ENCODE data around the gene ETS2. TPM values are rescaled to one million over a fixed set of nuclear protein-coding genes. Genes with fewer than 3 reads are reported as not detected.

ETS2 gene
- total and polyA plus RNA-seq, 2 donors (not counting 1 experiment from before 2014, with no cell fraction given) = 1.9 to 5.6 TPM

GRCh38 chr21:38817371-38818324, 11.9 kb downstream of the ETS2 start:
- 99% methylated on average over 11 of the region's 14 CpGs for WGBS (ENCODE audit: insufficient coverage)
- no peak overlapping the region for H3K4me3 ChIP-seq (ENCODE audit: control extremely low read depth in 1 of 5, extremely low read depth in 1 of 5, insufficient read depth in 1 of 5, low read depth in 2 of 5, low read length in 4 of 5)
- H3K4me1 Mint-ChIP-seq = no peaks in the 10 kb centered on the region
- no peaks in the 10 kb centered on the region for H3K27me3 ChIP-seq (replicated peaks in 1 of 4; ENCODE audit: control extremely low read depth in 1 of 4, control insufficient read depth in 3 of 4, insufficient read depth in 4 of 4, low read length in 3 of 4)
- peaks cover 0 to 5% (median 4%) of the 10 kb centered on the region in 3 donors for H3K9me3 ChIP-seq (ENCODE audit: control extremely low read depth in 1 of 3, control insufficient read depth in 2 of 3, insufficient read depth in 1 of 3, low read length in 2 of 3)
- ChIA-PET POLR2A (no interaction called here), CTCF (interaction anchor here (0.6 kb wide), 1 partner anchor 87 kb away, joined by 6 read pairs; no protein-coding TSS in a partner anchor)
- no peak overlapping the region for H3K4me3 Mint-ChIP-seq
- H3K27me3 Mint-ChIP-seq = no peaks in the 10 kb centered on the region
- intact Hi-C loops (cut with micrococcal nuclease) = no loop called here
- no peak for DNase-seq
- H3K4me1 ChIP-seq (ENCODE audit: control insufficient read depth in 2 of 2, insufficient read depth in 2 of 2, low read length in 2 of 2) = no peaks in the 10 kb centered on the region
- no peaks in the 10 kb centered on the region for H3K9me3 Mint-ChIP-seq (ENCODE audit: insufficient read depth)
- H3K79me2 ChIP-seq (ENCODE audit: control insufficient read depth, insufficient read depth, low read length) = no peaks in the 10 kb centered on the region
- no peak for ATAC-seq (ENCODE audit: low read depth)
- H2AFZ ChIP-seq (ENCODE audit: insufficient read depth, low read depth, low read length, poor library complexity, severe bottlenecking) = no peak overlapping the region
- no peak overlapping the region for H3K27ac ChIP-seq (ENCODE audit: low read length in 2 of 2)
- no peak overlapping the region for H3K27ac Mint-ChIP-seq
- no peaks in the 10 kb centered on the region for H4K20me1 ChIP-seq (ENCODE audit: control insufficient read depth, insufficient read depth, low read length, poor library complexity, severe bottlenecking)
- H3K9ac ChIP-seq (ENCODE audit: low read length) = no peak overlapping the region
- no peak for TF ChIP-seq CTCF (IDR thresholded peaks at IDR 0.05)
- TF ChIP-seq EZH2 (IDR thresholded peaks at IDR 0.05; ENCODE audit: borderline replicate concordance, insufficient read depth, low read depth, low read length, poor library complexity, severe bottlenecking) = no peak
- peaks cover 0 to 14% of the 10 kb centered on the region in 2 experiments for H3K36me3 ChIP-seq (replicated peaks in 1 of 2; ENCODE audit: control extremely low read depth in 1 of 2, control insufficient read depth in 1 of 2, extremely low read depth in 1 of 2, insufficient read depth in 2 of 2, low read length in 1 of 2)
- H3K4me2 ChIP-seq (replicated peaks; ENCODE audit: low read depth, low read length, poor library complexity, severe bottlenecking) = no peak overlapping the region

GRCh38 chr21:38818325-38818723, 12.6 kb downstream of the ETS2 start:
- no peaks in the 10 kb centered on the region for H3K79me2 ChIP-seq (ENCODE audit: control insufficient read depth, insufficient read depth, low read length)
- peaks cover 0 to 14% of the 10 kb centered on the region in 2 experiments for H3K36me3 ChIP-seq (replicated peaks in 1 of 2; ENCODE audit: control extremely low read depth in 1 of 2, control insufficient read depth in 1 of 2, extremely low read depth in 1 of 2, insufficient read depth in 2 of 2, low read length in 1 of 2)
- no peak overlapping the region for H2AFZ ChIP-seq (ENCODE audit: insufficient read depth, low read depth, low read length, poor library complexity, severe bottlenecking)
- no peaks in the 10 kb centered on the region for H3K27me3 ChIP-seq (replicated peaks in 1 of 4; ENCODE audit: control extremely low read depth in 1 of 4, control insufficient read depth in 3 of 4, insufficient read depth in 4 of 4, low read length in 3 of 4)
- Mint-ChIP-seq H3K4me3 (no peak overlapping the region), H3K27ac (no peak overlapping the region), H3K9me3 (ENCODE audit: insufficient read depth) (no peaks in the 10 kb centered on the region), H3K27me3 (no peaks in the 10 kb centered on the region), H3K4me1 (no peaks in the 10 kb centered on the region)
- no peak overlapping the region for H3K9ac ChIP-seq (ENCODE audit: low read length)
- no peaks in the 10 kb centered on the region for H4K20me1 ChIP-seq (ENCODE audit: control insufficient read depth, insufficient read depth, low read length, poor library complexity, severe bottlenecking)
- no peaks in the 10 kb centered on the region for H3K4me1 ChIP-seq (ENCODE audit: control insufficient read depth in 2 of 2, insufficient read depth in 2 of 2, low read length in 2 of 2)
- ChIA-PET CTCF (interaction anchor here (0.6 kb wide), 1 partner anchor 87 kb away, joined by 6 read pairs; no protein-coding TSS in a partner anchor), POLR2A (no interaction called here)
- TF ChIP-seq CTCF (IDR thresholded peaks at IDR 0.05) (no peak), EZH2 (IDR thresholded peaks at IDR 0.05; ENCODE audit: borderline replicate concordance, insufficient read depth, low read depth, low read length, poor library complexity, severe bottlenecking) (no peak)
- H3K27ac ChIP-seq (ENCODE audit: low read length in 2 of 2) = no peak overlapping the region
- no peak for DNase-seq
- intact Hi-C loops (cut with micrococcal nuclease) = no loop called here
- H3K9me3 ChIP-seq (ENCODE audit: control extremely low read depth in 1 of 3, control insufficient read depth in 2 of 3, insufficient read depth in 1 of 3, low read length in 2 of 3) = peaks cover 0 to 5% (median 4%) of the 10 kb centered on the region in 3 donors
- no peak overlapping the region for H3K4me2 ChIP-seq (replicated peaks; ENCODE audit: low read depth, low read length, poor library complexity, severe bottlenecking)
- no peak for ATAC-seq (ENCODE audit: low read depth)
- no peak overlapping the region for H3K4me3 ChIP-seq (ENCODE audit: control extremely low read depth in 1 of 5, extremely low read depth in 1 of 5, insufficient read depth in 1 of 5, low read depth in 2 of 5, low read length in 4 of 5)
- 96% methylated on average over 11 of the region's 11 CpGs for WGBS (ENCODE audit: insufficient coverage)
